Omental fat pad (tissue), 4 donors: ENCODE data around the gene EFNA5. TPM values are rescaled to one million over a fixed set of nuclear protein-coding genes. Genes with fewer than 3 reads are reported as not detected.

Experiments
- ATAC-seq: fragments of 150-250 bp; one replicate; pipeline ENCODE4 v1.9.1; 2016; ENCODE audit warnings: mild to moderate bottlenecking, moderate library complexity; ENCODE audit not compliant: low FRiP score
- DNase-seq: peaks from one replicate; pipeline ENCODE4 v3.0.0-alpha.2; 2019; ENCODE audit warnings: low spot score
- total RNA-seq, 4 donors: library from RNA; depleted of rRNA; stranded (reverse); fragments of >200 nt; gene quantifications; one replicate each; pipeline ENCODE4 v1.1.0, GENCODE V29; 2016
- TF ChIP-seq, protein P1 (sequence below), 3 donors: fragments of 450-650 bp; IDR thresholded peaks; one replicate each; pipeline ENCODE4 v1.5.1; 2016 to 2017; ENCODE audit warnings: antibody characterized with exemption in 3 of 3, mild to moderate bottlenecking in 3 of 3, moderate library complexity in 2 of 3

The EFNA5 gene
- total RNA-seq, 4 donors from 2014 or later = 9.0 to 26.3 (median 14.0) TPM

DNA sequence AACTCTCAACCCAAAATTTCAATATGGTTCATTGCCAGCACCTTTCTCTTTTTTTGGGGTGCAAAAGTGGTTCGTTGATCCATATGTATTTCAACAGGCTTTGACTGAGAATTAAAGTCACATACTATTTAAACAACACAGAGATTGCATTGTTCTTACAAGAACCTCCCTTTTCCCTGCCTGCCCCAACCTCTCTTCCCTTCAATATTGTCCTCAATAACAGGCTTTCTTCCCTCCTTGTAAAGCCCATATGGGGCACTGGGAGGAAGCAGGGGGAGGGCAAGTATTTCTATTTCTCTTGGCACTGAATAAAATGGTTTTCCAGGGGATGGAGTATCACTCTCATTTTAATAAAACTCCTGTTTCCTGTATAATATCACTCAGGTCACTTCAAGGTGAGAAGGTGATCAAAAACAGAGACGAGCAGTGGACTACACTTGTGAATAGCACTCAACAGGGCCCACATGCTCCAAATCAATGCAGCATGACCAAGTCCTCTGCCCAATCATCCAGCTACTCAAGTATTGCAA, 65.1 kb downstream of the EFNA5 start:
- DNase-seq (no peak), ATAC-seq (no peak)
- TF ChIP-seq, protein P1, sequence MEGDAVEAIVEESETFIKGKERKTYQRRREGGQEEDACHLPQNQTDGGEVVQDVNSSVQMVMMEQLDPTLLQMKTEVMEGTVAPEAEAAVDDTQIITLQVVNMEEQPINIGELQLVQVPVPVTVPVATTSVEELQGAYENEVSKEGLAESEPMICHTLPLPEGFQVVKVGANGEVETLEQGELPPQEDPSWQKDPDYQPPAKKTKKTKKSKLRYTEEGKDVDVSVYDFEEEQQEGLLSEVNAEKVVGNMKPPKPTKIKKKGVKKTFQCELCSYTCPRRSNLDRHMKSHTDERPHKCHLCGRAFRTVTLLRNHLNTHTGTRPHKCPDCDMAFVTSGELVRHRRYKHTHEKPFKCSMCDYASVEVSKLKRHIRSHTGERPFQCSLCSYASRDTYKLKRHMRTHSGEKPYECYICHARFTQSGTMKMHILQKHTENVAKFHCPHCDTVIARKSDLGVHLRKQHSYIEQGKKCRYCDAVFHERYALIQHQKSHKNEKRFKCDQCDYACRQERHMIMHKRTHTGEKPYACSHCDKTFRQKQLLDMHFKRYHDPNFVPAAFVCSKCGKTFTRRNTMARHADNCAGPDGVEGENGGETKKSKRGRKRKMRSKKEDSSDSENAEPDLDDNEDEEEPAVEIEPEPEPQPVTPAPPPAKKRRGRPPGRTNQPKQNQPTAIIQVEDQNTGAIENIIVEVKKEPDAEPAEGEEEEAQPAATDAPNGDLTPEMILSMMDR (IDR thresholded peaks at IDR 0.05) = no peak

DNA sequence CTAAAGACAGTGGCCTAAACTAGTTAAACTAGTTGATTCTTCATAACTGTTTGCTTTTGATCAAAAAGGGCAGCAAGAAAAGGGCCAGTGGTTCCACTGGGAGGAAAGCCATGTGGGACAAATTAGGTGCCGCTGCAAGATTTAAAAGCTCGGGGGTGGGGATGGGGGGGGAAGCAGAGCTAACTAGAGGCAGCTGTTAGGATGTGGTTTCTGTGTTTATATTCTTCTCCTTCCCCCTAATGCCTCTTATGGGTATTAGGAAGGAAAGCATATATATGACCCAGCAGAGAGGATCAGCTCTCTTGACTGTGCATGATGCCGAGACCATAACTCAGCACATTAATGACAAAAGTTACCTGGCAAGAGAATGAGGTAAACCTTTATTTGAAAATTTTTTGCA, 65.7 kb downstream of the EFNA5 start:
- ATAC-seq (no peak), DNase-seq (no peak)
- TF ChIP-seq, protein P1 (IDR thresholded peaks at IDR 0.05) = no peak

- no peak for ATAC-seq
- TF ChIP-seq, protein P1 (IDR thresholded peaks at IDR 0.05) = no peak
- no peak for DNase-seq
Observed at GRCh38 chr5:107604146-107604910, 66.4 kb downstream of the EFNA5 start.

DNA sequence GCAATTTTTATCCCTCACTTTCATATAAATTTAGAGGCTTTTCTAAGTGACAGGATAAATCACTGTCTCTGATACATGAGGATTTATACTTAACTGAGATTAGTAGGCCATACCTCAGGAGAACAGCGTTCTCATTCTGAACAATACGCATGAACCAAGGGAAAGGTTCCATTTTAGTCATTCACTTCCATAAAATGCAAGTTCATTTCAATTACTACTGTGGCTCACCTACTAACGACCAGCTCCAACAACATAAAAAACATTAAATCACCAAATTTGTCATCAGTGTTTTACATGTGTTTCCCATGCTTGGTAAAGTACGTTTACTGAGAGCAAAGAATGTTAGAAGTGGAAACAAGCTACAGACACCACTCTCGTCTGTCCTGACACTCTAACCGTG, 67.4 kb downstream of the EFNA5 start:
- ATAC-seq (no peak), DNase-seq (no peak)
- TF ChIP-seq, protein P1 (IDR thresholded peaks at IDR 0.05) = no peak

- DNase-seq = no peak
- no peak for ATAC-seq
- TF ChIP-seq, protein P1 (IDR thresholded peaks at IDR 0.05) = no peak
Observed at GRCh38 chr5:107602896-107603295, 67.8 kb downstream of the EFNA5 start.

DNA sequence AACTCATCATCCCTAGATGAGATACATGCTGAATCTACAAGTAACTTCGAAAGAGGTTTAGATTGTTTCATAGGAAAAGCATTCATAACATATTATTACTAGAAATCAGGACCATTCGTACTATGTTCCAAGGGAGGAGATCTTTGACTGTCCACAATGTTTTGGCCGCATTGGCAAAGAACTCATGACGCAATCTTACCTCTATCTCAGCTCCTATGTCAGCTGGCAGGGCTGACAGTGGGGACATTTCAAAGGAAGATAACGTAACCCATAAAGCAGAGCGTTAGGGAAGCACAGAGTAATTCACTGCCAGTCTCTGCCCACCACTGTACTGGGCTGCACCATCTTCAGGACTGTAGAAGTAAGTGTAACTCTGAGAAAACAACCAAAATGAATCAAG, 69.7 kb downstream of the EFNA5 start:
- DNase-seq (no peak), ATAC-seq (peak; percentile 61)
- TF ChIP-seq, protein P1 (IDR thresholded peaks at IDR 0.05) = no peak

- TF ChIP-seq, protein P1 (IDR thresholded peaks at IDR 0.05) = no peak
- ATAC-seq (no peak), DNase-seq (no peak)
Observed at GRCh38 chr5:107598958-107599357, 71.8 kb downstream of the EFNA5 start.
